ENCODE results near the gene DYNC2H1.

Gene DYNC2H1

GRCh38 chr11:103465555-103466140, 356.4 kb downstream of the DYNC2H1 start:
- no peak for DNase-seq (ENCODE audit: low spot score)

- DNase-seq (ENCODE audit: low spot score) = no peak
Measured at GRCh38 chr11:103471546-103471945, 362.3 kb downstream of the DYNC2H1 start.

GRCh38 chr11:103476874-103477273, 367.6 kb downstream of the DYNC2H1 start:
- DNase-seq (ENCODE audit: low spot score) = no peak

- no peak for DNase-seq (ENCODE audit: low spot score)
Measured at GRCh38 chr11:103480421-103480820, 371.2 kb downstream of the DYNC2H1 start.

GRCh38 chr11:103483996-103484395, 374.8 kb downstream of the DYNC2H1 start:
- no peak for DNase-seq (ENCODE audit: low spot score)

GRCh38 chr11:103484545-103484944, 375.3 kb downstream of the DYNC2H1 start:
- no peak for DNase-seq (ENCODE audit: low spot score)

GRCh38 chr11:103486604-103487003, 377.4 kb downstream of the DYNC2H1 start:
- DNase-seq (ENCODE audit: low spot score) = no peak

- no peak for DNase-seq (ENCODE audit: low spot score)
Measured at GRCh38 chr11:103487113-103487512, 377.9 kb downstream of the DYNC2H1 start.

GRCh38 chr11:103488031-103488461, 378.8 kb downstream of the DYNC2H1 start:
- DNase-seq (ENCODE audit: low spot score) = no peak

- DNase-seq (ENCODE audit: low spot score) = no peak
Measured at GRCh38 chr11:103488579-103488978, 379.4 kb downstream of the DYNC2H1 start.

GRCh38 chr11:103491777-103492176, 382.6 kb downstream of the DYNC2H1 start:
- no peak for DNase-seq (ENCODE audit: low spot score)

GRCh38 chr11:103494491-103494890, 385.3 kb downstream of the DYNC2H1 start:
- no peak for DNase-seq (ENCODE audit: low spot score)

GRCh38 chr11:103497268-103497667, 388.0 kb downstream of the DYNC2H1 start:
- no peak for DNase-seq (ENCODE audit: low spot score)

- peak; percentile 21 for DNase-seq (ENCODE audit: low spot score)
Measured at GRCh38 chr11:103499710-103500340, 390.6 kb downstream of the DYNC2H1 start.

- no peak for DNase-seq (ENCODE audit: low spot score)
Measured at GRCh38 chr11:103515283-103515682, 406.1 kb downstream of the DYNC2H1 start.

- DNase-seq (ENCODE audit: low spot score) = no peak
Measured at GRCh38 chr11:103520792-103521191, 411.6 kb downstream of the DYNC2H1 start.

GRCh38 chr11:103525069-103525468, 415.8 kb downstream of the DYNC2H1 start:
- DNase-seq (ENCODE audit: low spot score) = no peak

- DNase-seq (ENCODE audit: low spot score) = no peak
Measured at GRCh38 chr11:103528046-103528445, 418.8 kb downstream of the DYNC2H1 start.

- DNase-seq (ENCODE audit: low spot score) = no peak
Measured at GRCh38 chr11:103528596-103528995, 419.4 kb downstream of the DYNC2H1 start.

GRCh38 chr11:103529181-103529684, 420.0 kb downstream of the DYNC2H1 start:
- peak; percentile 84 for DNase-seq (ENCODE audit: low spot score)
